Transverse colon (tissue), 4 donors: ENCODE results near the gene COQ5.

Source experiments
- POLR2A ChIP-seq: fragments of 450-650 bp; IDR thresholded peaks from one replicate; pipeline ENCODE4 v1.6.1; 2016; ENCODE audit warnings: antibody characterized with exemption, mild to moderate bottlenecking, moderate library complexity
- POLR2AphosphoS5 ChIP-seq, 3 donors: sonication (generic); formaldehyde crosslinking; IDR thresholded peaks; one replicate each; pipeline ENCODE4 v1.6.1; 2016; ENCODE audit warnings: antibody characterized with exemption in 3 of 3
- TF ChIP-seq, protein P1 (sequence below), 5 experiments: fragments of 200-600 bp in 3 of 5; fragments of 450-650 bp in 2 of 5; sonication (generic) in 3 of 5; IDR thresholded peaks; 1 replicate in 2 of 5; 2 replicates in 3 of 5; pipeline ENCODE4 v1.5.1; 2016 to 2017; ENCODE audit warnings: antibody characterized with exemption in 5 of 5, inconsistent platforms in 3 of 5, mild to moderate bottlenecking in 2 of 5, moderate library complexity in 1 of 5

DNA sequence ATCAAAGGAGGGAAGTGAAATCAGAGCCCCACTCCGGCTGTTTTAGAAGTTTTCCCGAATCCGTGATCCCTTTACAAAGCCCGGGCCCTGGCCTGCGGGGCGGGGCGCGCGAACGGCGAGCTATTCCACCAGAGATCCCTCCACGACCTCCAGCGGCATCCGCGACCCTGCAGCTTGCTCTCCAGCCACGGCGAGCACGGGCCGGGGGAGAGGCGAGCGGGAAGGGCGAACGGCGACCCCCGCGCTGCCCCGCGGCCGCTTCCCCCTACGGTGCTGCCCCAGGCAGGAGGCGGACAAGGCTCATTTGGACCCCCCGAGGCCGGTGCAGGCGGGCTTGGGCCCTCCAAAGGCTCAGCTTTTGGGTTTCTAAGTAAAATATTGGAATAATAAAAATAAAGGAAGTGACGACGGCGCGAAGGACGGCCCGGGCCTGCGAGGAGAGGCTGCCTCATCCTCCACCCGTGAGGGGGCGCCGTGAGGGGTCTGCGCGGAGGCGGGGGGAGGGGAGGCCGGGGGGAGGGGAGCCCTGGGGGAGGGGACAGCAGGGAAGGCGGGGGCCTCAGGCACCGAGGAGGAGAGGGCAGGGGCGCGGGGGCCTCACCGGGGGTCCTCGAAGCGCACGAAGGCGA lies 60.0 kb downstream of the COQ5 start:
- TF ChIP-seq, protein P1, sequence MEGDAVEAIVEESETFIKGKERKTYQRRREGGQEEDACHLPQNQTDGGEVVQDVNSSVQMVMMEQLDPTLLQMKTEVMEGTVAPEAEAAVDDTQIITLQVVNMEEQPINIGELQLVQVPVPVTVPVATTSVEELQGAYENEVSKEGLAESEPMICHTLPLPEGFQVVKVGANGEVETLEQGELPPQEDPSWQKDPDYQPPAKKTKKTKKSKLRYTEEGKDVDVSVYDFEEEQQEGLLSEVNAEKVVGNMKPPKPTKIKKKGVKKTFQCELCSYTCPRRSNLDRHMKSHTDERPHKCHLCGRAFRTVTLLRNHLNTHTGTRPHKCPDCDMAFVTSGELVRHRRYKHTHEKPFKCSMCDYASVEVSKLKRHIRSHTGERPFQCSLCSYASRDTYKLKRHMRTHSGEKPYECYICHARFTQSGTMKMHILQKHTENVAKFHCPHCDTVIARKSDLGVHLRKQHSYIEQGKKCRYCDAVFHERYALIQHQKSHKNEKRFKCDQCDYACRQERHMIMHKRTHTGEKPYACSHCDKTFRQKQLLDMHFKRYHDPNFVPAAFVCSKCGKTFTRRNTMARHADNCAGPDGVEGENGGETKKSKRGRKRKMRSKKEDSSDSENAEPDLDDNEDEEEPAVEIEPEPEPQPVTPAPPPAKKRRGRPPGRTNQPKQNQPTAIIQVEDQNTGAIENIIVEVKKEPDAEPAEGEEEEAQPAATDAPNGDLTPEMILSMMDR (IDR thresholded peaks at IDR 0.05) = no peak
- TF ChIP-seq POLR2A (no peak), POLR2AphosphoS5 (IDR thresholded peaks at IDR 0.05) (no peak)
